Measurements from ENCODE around the gene B4GALNT3.

The B4GALNT3 gene

GRCh38 chr12:602700-603068 lies 142.9 kb downstream of the B4GALNT3 start:
- DNase-seq: no peak

- DNase-seq: no peak
Measured at GRCh38 chr12:604956-605355, 145.2 kb downstream of the B4GALNT3 start.

- DNase-seq: no peak
Measured at GRCh38 chr12:607541-608001, 147.8 kb downstream of the B4GALNT3 start.

- DNase-seq: no peak
Measured at GRCh38 chr12:608413-608812, 148.7 kb downstream of the B4GALNT3 start.

- DNase-seq: no peak
Measured at GRCh38 chr12:608921-609320, 149.2 kb downstream of the B4GALNT3 start.

GRCh38 chr12:611721-612120 lies 152.0 kb downstream of the B4GALNT3 start:
- DNase-seq: no peak

GRCh38 chr12:612293-612692 lies 152.6 kb downstream of the B4GALNT3 start:
- DNase-seq: no peak

- DNase-seq: no peak
Measured at GRCh38 chr12:612886-613285, 153.1 kb downstream of the B4GALNT3 start.

Data from NCI-H2227 treated with DMSO at 0.1 percent for 48 hours (cell line).